Activated CD8-positive, alpha-beta memory T cell treated with anti-CD3 and anti-CD28 coated beads for 1 hour (primary cell): Measurements from ENCODE around the gene RAB31.
"Not testable (repeated sequence)": the region's sequence is repeated elsewhere in the genome, so short reads cannot be mapped to it uniquely, and the experiment has no call there.

Experiments used
- DNase-seq, 2 donors: peaks; one replicate each; pipeline ENCODE4 v3.0.0-alpha.2; 2020; ENCODE audit warnings: low read depth in 1 of 2; ENCODE audit errors: extremely low read depth in 1 of 2

RAB31 gene

DNA sequence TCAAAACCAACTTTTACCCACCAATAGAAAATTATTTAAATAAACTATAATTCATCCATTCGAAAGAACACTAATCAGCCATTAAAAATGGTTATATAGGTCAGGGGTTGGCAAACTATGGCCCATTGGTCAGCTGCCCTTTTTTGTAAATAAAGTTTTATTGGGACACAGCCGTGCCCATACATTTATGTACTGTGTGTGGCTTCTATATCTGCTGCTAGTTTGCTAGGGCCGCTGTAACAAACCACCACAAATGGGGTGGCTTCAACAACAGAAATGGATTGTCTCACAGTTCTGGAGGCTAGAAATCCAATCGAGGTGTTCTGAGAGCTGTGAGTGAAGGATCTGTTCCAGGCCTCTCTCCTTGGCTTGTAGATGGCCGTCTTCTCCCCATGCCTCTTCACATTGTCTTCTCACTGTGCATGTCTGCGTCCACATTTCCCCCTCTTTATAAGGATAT lies 170.7 kb downstream of the RAB31 start:
- DNase-seq: no peak

DNA sequence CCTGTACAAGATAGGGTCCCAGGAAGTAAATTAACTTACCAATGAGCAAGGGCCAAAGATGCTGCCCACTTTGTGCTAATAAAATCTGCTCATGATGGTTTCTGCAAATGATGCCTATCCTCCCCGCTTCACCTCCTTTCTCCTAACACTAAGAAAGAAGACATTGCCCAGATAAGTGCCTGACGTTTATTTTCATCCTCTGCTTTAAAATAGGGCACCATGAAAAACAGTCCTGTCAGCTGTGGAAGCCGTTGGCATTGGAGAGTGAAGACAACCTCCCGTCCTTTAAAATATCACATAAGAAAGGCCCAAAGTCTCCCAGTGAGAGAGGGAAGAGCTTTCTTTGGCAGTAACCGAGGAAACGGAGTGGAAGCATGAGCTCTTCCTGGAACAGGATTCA lies 176.0 kb downstream of the RAB31 start:
- DNase-seq: no peak

DNA sequence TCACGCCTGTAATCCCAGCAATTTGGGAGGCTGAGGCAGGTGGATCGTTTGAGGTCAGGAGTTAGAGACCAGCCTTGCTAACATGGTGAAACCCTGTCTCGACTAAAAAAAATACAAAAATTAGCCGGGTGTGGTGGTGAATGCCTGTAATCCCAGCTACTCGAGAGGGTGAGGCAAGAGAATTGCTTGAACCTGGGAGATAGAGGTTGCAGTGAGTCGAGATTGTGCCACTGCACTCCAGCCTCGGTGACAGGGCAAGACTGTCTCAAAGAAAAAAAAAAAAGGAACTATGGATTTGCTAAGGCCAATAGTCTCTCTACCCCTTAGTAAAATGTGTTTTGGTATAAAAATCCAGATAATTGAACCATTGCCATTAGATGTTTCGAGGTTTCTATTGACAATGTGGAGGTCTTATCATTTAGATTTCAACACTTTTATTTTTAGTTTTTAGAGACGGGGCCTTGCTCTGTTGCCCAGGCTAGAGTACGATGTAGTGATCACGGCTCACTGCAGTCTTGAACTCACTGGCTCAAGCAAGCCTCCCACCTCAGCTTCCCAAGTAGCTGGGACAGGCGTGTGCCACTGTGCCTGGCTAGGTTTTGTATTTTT lies 176.5 kb downstream of the RAB31 start:
- no peak for DNase-seq

DNA sequence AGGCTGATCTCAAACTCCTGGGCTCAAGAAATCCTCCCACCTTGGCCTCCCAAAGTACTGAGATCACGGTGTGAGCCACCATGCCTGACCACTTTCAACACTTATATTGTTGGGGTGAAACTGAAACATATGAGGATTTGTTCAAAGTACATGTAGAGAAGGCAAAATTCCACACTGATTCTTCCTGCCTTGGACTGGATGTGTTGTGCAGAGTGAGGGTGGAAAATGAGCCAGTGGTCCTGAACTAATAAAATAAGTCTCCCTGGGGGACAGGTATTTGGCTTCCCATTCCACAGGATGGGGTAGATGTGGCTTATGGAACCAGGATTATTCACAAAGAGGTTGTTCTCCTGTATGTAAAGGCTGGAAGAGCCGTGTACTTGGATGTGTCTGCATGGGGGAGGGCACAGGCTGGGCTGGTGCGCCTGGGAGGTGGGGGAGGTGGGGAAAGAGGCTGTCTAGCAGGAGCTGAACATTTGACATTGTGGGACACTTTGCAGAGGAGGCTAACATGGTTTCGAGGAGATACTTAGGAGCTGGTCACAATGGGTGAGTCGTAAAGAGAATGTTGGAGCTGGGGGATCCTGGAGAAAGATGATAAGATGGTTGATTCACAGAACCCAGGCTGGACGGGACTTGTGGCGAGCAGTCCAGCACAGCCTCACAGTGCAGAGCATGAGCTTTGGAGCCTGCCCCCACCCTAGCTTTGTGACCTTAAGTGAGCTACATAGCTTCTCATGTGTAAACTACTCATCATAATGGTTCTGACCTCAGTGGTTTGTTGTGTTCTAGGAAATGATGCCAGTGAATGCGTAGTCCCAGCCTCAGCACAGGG lies 177.3 kb downstream of the RAB31 start, which contains the start of gene TXNDC2:
Gene TXNDC2 (plus strand): TSS at position 804 of the 835 bp plus-strand sequence. CDS start 708 bp downstream, outside the sequence.
- DNase-seq: no peak

DNA sequence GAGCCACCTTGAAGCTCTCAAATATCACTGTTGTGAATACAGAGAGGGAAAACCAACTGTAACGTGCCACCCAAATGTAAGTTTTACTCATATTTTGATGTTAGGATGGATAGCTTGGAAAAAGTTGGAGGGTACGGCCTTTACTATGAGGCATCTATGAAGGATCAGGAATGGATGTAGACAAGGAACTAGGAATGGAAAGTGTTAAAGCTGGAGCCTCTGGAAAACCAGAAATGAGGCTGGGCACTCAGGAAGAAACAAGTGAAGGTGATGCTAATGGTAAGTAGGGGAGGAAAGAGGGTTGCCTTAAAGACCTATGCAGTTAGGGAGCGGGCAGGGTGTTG lies 177.9 kb downstream of the RAB31 start:
- no peak for DNase-seq

DNA sequence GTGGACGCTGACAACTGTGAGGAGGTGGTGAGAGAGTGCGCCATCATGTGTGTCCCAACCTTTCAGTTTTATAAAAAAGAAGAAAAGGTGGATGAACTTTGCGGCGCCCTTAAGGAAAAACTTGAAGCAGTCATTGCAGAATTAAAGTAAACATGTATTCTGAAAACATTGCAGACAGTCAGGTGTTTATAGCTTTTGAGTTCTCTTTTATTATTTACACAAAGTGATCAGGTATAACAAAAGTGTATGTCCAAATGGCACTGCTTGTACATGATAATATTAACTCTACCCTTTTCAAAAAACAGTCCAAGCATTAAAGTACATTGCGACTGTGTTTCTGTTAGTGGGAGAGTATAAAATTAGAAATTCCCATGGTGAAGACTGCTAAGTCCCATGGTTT lies 179.9 kb downstream of the RAB31 start:
- no peak for DNase-seq

DNA sequence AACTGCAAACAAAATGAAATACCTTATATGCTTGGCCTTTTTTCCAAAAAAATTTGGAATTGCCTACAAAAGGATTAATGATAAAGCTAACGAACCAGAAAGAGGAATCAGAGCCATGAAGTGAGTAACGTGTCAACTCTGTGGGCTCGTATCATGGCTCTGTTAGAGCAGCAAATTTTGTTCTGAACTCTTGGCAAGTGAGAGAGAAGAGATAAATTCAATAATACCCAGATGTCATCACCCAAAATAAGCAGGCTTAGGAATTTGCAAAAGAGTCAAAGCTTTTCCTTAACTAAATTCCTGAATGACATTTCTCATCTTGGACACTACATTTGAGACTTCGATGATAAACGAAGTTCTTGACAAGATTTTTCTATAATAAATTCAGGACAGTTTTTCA lies 182.1 kb downstream of the RAB31 start:
- DNase-seq: no peak

DNA sequence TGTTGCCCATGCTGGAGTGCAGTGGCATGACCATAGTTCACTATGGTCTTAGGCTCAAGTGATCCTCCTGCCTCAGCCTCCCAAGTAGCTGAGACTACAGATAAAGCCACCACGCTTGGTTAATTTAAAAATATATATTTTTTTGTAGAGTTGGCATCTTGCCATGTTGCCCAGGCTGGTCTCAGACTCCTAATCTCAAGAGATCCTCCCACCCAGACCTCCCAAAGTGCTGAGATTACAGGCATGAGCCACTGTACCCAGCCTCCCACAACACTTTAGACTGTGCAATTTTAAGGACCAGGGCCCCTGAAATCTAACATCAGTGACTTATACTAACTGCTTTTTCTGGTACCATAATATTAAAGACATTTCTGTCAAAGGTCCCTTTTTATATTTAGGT lies 182.9 kb downstream of the RAB31 start:
- DNase-seq: no peak

DNA sequence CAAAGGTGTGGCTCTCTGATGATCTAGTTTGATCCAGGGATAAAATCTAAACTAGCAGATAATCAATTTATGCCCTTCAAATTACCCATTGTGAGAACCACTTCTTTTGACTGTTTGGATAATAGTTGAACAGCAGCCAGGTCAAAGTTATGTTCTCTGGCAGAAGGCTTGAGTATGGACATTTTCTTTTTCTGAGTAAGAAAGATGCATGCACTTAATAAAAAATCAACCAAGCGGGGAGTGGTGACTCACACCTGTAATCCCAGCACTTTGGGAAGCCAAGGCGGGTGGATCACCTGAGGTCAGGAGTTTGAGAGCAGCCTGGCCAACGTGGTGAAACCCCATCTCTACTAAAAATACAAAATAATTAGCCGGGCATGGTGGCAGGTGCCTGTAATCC lies 183.4 kb downstream of the RAB31 start:
- not testable (repeated sequence) for DNase-seq

DNA sequence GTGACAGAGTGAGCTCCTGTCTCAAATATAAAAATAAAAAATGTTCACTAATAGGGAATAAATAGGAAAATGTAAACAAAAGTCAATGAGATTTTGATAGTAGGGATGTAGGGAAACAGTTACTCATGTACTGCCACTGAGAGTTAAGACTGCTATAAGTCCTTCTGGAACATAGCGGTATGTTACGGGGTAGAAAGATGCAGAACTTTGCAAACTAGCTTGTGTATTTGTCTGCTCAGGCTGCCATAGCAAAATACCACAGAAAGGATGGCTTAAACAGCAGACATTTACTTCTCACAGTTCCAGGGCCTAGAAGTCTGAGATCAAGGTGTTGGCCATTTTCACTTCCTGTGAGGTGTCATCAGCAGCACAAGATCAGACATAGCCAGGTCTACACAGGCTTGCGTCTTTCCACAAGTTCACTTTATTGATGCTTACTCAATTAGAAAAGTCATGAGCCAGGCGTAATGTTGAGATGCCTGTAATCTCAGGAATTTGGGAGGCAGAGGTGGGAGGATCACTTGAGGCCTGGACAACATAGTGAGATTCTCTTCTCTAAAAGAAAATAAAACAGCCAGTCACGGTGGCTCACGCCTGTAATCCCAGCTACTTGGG lies 186.5 kb downstream of the RAB31 start:
- DNase-seq: no peak

DNA sequence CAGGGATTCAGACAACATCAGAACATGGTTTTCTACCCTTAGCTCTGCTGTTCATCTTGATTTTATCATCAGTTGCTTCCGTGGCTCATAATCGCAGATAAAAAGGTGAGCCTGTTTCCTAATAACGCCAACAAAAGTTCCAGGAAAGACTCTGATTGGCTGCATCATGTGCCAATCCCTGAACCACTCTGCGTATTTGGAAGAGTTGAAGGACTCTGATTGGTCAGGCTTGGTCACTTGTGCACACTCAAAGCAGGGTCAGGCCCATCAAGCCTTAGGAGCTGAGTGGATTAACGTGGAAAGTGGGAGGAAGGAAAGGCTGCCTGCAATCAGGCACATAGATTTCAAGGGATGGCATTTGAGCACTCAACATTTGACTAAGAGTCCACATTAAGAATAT lies 189.0 kb downstream of the RAB31 start:
- no peak for DNase-seq

DNA sequence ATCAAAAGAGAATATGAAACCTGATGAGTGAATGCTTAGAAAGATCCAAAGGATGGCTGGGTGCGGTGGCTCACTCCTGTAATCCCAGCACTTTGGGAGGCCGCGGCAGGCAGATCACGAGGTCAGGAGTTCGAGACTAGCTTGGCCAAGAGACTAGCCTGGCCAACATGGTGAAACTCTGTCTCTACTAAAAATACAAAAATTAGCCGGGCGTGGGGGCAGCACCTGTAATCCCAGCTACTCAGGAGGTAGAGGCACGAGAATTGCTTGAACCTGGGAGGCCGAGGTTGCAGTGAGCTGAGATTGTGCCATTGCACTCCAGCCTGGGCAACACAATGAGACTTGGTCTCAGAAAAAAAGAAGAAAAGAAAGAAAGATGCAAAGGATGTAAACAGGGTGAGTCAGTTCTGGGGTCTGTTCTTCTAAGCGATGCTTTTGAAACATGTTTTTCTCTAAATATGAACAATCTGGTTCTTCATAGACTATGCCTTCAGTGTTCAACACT lies 189.7 kb downstream of the RAB31 start:
- DNase-seq: not testable (repeated sequence)

DNA sequence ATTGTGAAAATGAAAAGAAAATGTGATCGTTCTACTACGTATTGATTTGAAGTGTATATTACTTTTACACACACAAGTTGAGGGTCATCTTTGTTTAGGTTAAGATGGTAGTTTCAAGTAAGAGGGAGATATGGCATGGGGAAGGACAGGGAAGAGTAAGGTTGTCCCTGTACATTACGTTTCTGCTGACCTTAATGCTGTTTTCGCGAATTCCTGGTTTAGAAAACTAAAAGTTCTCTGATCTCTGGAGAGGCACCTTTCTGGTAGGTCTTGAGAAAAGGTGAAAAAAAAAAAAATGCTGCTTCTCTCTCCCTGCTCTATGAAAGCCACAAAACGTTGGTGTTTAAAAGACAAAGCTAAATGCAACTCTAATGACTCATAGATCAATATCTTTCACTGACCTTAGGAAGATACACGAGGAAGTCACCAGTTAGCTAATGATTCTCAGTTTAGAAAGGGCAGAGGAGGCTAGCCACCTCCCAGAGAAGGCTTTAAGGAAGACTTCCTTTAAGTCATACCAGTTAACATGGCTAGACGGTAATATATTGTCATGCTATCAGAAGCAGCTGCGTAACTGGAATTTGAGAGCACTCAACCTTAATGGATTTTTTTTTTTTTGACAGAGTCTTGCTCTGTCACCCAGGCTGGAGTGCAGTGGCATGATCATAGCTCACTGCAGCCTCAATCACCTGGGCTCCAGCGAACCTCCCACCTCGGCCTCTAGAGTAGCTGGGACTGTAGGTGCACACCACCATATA lies 190.9 kb downstream of the RAB31 start:
- no peak for DNase-seq

DNA sequence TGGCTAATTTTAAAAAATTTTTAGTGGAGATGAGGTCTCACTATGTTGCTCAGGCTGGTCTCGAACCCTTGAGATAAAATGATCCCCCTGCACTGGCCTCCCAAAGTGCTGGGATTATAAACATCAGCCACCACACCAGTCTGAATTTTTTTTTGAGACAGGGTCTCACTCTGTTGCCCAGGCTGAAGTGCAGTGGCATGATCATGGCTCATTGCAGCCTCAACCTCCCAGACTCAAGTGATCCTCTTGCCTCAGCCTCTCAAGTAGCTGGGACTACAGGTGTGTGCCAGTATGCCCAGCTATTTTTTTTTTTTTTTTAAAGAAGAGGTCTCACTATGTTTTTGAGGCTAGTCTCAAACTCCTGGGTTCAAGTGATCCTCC lies 191.4 kb downstream of the RAB31 start:
- DNase-seq: not testable (repeated sequence)

DNA sequence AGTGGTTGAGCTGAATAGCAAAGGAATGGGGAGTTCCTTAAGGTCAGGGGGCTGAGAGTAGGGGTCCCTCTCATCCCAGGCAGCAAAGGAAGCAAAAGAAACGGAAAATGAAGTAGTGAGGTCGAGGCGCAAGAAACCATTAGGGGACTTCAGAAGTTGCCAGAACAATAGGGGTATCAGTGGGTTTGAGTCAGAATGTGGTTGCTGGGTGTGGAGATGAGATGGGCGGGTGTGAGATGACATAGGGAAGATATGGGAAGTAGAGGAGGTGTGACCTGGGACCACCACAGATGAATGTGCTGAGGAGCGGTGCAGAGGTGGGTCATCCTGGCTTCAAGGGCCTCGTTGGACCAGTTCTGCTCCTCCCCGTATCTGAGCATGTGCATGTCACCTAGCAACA lies 192.6 kb downstream of the RAB31 start:
- DNase-seq: no peak

DNA sequence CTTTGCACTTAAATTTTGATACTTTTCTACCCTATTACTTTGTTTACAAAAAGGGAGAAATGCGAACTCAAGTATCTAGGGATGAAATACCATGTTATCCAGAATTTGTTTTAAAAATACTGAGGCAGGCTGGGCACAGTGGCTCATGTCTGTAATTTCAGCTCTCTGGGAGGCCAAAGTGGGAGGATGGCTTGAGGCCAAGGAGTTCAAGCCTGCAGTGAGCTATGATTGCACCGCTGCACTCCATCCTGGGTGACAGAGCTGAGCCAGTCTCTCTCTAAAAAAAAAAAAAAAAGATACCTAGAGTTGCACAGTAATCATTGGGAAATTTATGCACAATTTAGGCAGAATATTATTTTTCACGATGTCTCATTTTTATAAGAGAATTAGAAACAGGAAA lies 193.3 kb downstream of the RAB31 start:
- no peak for DNase-seq

DNA sequence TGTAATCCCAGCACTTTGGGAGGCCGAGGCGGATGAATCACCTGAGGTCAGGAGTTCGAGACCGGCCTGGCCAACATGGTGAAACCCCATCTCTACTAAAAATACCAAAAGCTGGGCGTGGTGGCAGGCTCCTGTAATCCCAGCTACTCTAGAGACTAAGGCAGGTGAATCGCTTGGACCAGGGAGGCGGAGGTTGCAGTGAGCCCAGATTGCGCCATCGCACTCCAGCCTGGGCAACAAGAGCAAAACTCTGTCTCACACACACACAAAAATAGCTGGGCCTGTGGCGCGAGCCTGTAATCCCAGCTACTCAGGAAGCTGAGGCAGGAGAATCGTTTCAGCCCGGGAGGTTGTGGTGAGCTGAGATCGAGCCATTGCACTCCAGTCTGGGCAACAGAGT lies 194.2 kb downstream of the RAB31 start:
- not testable (repeated sequence) for DNase-seq

DNA sequence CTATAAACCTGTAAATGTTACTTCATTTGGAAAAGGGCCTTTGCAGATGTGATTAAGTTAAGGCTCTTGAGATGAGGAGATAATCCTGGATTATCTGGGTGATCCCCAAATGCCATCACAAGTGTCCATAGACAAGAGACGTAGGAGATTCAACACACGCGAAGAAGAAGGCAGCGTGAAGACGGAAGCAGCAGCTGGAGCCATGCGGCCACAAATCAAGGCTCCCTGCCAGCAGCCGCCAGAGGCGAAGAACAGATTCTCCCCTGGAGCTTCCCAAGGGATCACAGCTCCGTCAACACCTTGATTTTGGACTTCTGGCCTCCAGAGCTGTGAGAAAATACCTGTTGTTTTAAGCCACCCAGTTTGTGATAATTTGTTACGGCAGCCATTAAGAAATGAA lies 194.7 kb downstream of the RAB31 start:
- no peak for DNase-seq

DNA sequence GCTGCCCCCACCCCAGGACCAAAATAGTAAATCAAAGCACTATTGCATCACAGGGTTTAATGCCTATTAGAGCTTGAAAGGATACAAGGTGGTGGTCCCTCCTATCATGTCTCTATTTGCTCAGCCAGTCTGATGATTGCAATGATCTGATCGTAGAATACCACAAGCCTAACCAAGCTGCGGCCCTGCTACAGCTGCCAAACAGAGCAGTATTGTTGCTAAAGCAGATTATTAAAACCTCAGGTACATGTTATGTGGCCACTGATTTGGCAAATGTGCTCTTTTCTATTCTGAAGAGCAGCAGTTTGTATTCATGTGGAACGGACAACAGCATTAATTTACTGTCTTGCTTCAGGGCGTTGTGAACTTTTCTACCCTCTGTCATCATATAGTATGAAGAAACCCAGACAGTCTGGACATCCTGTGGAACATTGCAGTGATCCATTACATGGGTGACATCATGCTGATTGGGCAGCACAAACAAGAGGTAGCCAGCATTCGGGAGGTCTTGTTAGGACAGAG lies 197.4 kb downstream of the RAB31 start:
- no peak for DNase-seq

DNA sequence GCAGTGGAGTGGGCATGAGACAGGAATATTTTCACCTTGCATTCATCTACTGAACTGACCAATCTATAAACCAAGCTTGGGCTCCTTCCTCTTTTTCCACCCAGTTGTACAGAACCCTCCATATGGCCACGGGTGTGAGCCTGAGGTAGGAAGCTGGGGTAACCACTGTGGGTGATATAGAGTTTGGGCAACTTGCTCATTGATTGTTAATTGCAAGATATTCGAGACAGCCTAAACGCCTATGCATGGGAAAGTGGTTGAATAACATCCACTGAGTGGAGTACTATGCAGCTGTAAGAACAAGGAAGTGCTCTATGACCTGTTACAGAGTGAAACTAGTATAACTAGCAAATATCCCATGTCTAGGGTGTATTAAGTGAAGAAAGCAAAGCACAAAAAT lies 198.4 kb downstream of the RAB31 start:
- no peak for DNase-seq

DNA sequence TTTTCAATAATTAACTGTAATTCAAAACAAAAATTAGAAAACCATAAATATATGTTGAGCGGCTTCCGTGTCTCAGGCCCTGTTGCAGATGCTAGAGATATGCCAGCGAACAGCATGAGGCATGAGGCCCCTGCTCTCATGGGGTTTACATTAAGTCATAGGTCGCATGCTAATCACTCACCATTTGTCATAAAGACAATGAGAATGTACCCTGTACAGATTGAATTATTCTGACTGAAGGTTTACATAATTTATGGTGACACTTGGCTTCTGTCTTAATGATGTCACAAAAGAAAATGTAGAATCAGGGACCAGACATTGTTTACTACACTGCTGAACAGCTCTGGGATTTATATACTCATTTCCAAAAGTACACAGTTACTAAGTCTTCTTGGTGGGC lies 199.8 kb downstream of the RAB31 start:
- DNase-seq: no peak
